Activated naive CD8-positive, alpha-beta T cell treated with anti-CD3 and anti-CD28 coated beads, Interleukin-2, amount 10 ng/mL, durations not matched to agents 7 days and 5 days (primary cell): ENCODE data around the gene GNPTAB. TPM values are rescaled to one million over a fixed set of nuclear protein-coding genes. Genes with fewer than 3 reads are reported as not detected.
"Not testable (repeated sequence)": the region's sequence is repeated elsewhere in the genome, so short reads cannot be mapped to it uniquely, and the experiment has no call there.

Experiments used
- ATAC-seq: fragments of 150-1000 bp; cut with Tn5 transposase; one replicate; pipeline ENCODE4 v1.10.0; 2021; ENCODE audit warnings: low read depth, moderate library complexity
- POLR2A ChIA-PET: fragments of 350-600 bp; sonication (Branson Sonifier 250); formaldehyde crosslinking; loops from one replicate; lab custom pipeline; 2021; ENCODE audit warnings: antibody characterized with exemption; lab: Charles Lee
- DNase-seq: peaks from one replicate; pipeline ENCODE4 v3.0.0; 2021
- H3K27ac Mint-ChIP-seq: one replicate; pipeline ENCODE4 v1.8.0; 2022; ENCODE audit warnings: mild to moderate bottlenecking, mixed read lengths
- H3K27me3 Mint-ChIP-seq: one replicate; pipeline ENCODE4 v1.8.0; 2022; ENCODE audit warnings: mild to moderate bottlenecking, moderate library complexity, mixed read lengths
- H3K36me3 Mint-ChIP-seq: one replicate; pipeline ENCODE4 v1.8.0; 2021; ENCODE audit warnings: mild to moderate bottlenecking, mixed read lengths
- H3K4me1 Mint-ChIP-seq: one replicate; pipeline ENCODE4 v1.8.0; 2021; ENCODE audit warnings: mixed read lengths
- H3K4me3 Mint-ChIP-seq: one replicate; pipeline ENCODE4 v1.8.0; 2022; ENCODE audit warnings: mild to moderate bottlenecking, moderate library complexity, mixed read lengths
- H3K9me3 Mint-ChIP-seq: one replicate; pipeline ENCODE4 v1.8.0; 2021; ENCODE audit warnings: mixed read lengths
- total RNA-seq, 2 experiments: library from RNA; stranded (reverse); gene quantifications; one replicate each; pipeline ENCODE4 v1.2.3, GENCODE V29; 2021

GNPTAB gene
- total RNA-seq, 2 experiments from 2014 or later: 89.5 to 91.1 TPM

- H3K4me3 Mint-ChIP-seq, H3K27ac Mint-ChIP-seq, H3K4me1 Mint-ChIP-seq, POLR2A ChIA-PET, H3K27me3 Mint-ChIP-seq, H3K36me3 Mint-ChIP-seq, DNase-seq, ATAC-seq, H3K9me3 Mint-ChIP-seq: not testable (repeated sequence)
These were observed 30.9 kb upstream of the GNPTAB start for GRCh38 chr12:101861688-101862087.

- peaks cover under 1% of the 10 kb centered on the region for H3K36me3 Mint-ChIP-seq
- POLR2A ChIA-PET: no interaction called here
- H3K27ac Mint-ChIP-seq: no peak overlapping the region
- peaks cover 2% of the 10 kb centered on the region for H3K9me3 Mint-ChIP-seq
- no peak for DNase-seq
- ATAC-seq: no peak
- H3K4me3 Mint-ChIP-seq: no peak overlapping the region
- no peaks in the 10 kb centered on the region for H3K27me3 Mint-ChIP-seq
- H3K4me1 Mint-ChIP-seq: peaks cover 5% of the 10 kb centered on the region
These were observed 29.2 kb upstream of the GNPTAB start for GRCh38 chr12:101859664-101860607.

- H3K27me3 Mint-ChIP-seq: no peaks in the 10 kb centered on the region
- no peaks in the 10 kb centered on the region for H3K36me3 Mint-ChIP-seq
- H3K4me1 Mint-ChIP-seq: peaks cover 9% of the 10 kb centered on the region
- H3K4me3 Mint-ChIP-seq: no peak overlapping the region
- no peak overlapping the region for H3K27ac Mint-ChIP-seq
- DNase-seq (no peak), ATAC-seq (no peak)
- no peaks in the 10 kb centered on the region for H3K9me3 Mint-ChIP-seq
- POLR2A ChIA-PET: no interaction called here
These were observed 27.6 kb upstream of the GNPTAB start for GRCh38 chr12:101858361-101858760.

- POLR2A ChIA-PET: no interaction called here
- Mint-ChIP-seq H3K9me3 (no peaks in the 10 kb centered on the region), H3K4me1 (peaks cover 9% of the 10 kb centered on the region), H3K4me3 (no peak overlapping the region), H3K27me3 (no peaks in the 10 kb centered on the region), H3K36me3 (no peaks in the 10 kb centered on the region), H3K27ac (no peak overlapping the region)
- ATAC-seq: no peak
- no peak for DNase-seq
These were observed 26.3 kb upstream of the GNPTAB start for GRCh38 chr12:101857043-101857558.

- DNase-seq, H3K36me3 Mint-ChIP-seq, H3K27ac Mint-ChIP-seq, H3K27me3 Mint-ChIP-seq, ATAC-seq, H3K9me3 Mint-ChIP-seq, H3K4me1 Mint-ChIP-seq, H3K4me3 Mint-ChIP-seq, POLR2A ChIA-PET: not testable (repeated sequence)
These were observed 25.9 kb upstream of the GNPTAB start for GRCh38 chr12:101856614-101857013.

- H3K27me3 Mint-ChIP-seq: no peaks in the 10 kb centered on the region
- H3K27ac Mint-ChIP-seq: no peak overlapping the region
- POLR2A ChIA-PET: interaction anchor here (0.7 kb wide), 1 partner anchor 96 kb away, joined by 4 read pairs; no protein-coding TSS in a partner anchor
- ATAC-seq (no peak), DNase-seq (no peak)
- H3K36me3 Mint-ChIP-seq: no peaks in the 10 kb centered on the region
- H3K9me3 Mint-ChIP-seq: no peaks in the 10 kb centered on the region
- H3K4me1 Mint-ChIP-seq: peaks cover 9% of the 10 kb centered on the region
- no peak overlapping the region for H3K4me3 Mint-ChIP-seq
These were observed 25.2 kb upstream of the GNPTAB start for GRCh38 chr12:101855976-101856375.

- ATAC-seq (no peak), DNase-seq (no peak)
- Mint-ChIP-seq H3K36me3 (no peaks in the 10 kb centered on the region), H3K27me3 (no peaks in the 10 kb centered on the region), H3K9me3 (no peaks in the 10 kb centered on the region), H3K27ac (no peak overlapping the region), H3K4me1 (peaks cover 9% of the 10 kb centered on the region), H3K4me3 (no peak overlapping the region)
- POLR2A ChIA-PET: interaction anchor here (0.7 kb wide), 1 partner anchor 96 kb away, joined by 4 read pairs; no protein-coding TSS in a partner anchor
These were observed 24.7 kb upstream of the GNPTAB start for GRCh38 chr12:101855364-101855884.

GRCh38 chr12:101854747-101855146, 24.0 kb upstream of the GNPTAB start:
- Mint-ChIP-seq H3K4me1 (peaks cover 9% of the 10 kb centered on the region), H3K27ac (peak overlapping the region; percentile 13), H3K27me3 (no peaks in the 10 kb centered on the region), H3K9me3 (no peaks in the 10 kb centered on the region), H3K36me3 (no peaks in the 10 kb centered on the region), H3K4me3 (no peak overlapping the region)
- no peak for ATAC-seq
- DNase-seq: no peak
- POLR2A ChIA-PET: no interaction called here

- no peak for DNase-seq
- Mint-ChIP-seq H3K4me1 (peaks cover 9% of the 10 kb centered on the region), H3K27me3 (no peaks in the 10 kb centered on the region), H3K27ac (no peak overlapping the region), H3K4me3 (no peak overlapping the region), H3K36me3 (no peaks in the 10 kb centered on the region), H3K9me3 (no peaks in the 10 kb centered on the region)
- ATAC-seq: no peak
- POLR2A ChIA-PET: no interaction called here
These were observed 22.2 kb upstream of the GNPTAB start for GRCh38 chr12:101852998-101853397.

- POLR2A ChIA-PET: no interaction called here
- peaks cover 6% of the 10 kb centered on the region for H3K4me1 Mint-ChIP-seq
These were observed 19.4 kb upstream of the GNPTAB start for GRCh38 chr12:101850199-101850598.

GRCh38 chr12:101847325-101847724, 16.6 kb upstream of the GNPTAB start:
- H3K4me1 Mint-ChIP-seq: no peaks in the 10 kb centered on the region

More at GRCh38 chr12:101850199-101850598, 19.4 kb upstream of the GNPTAB start:
- Mint-ChIP-seq H3K27ac (no peak overlapping the region), H3K9me3 (no peaks in the 10 kb centered on the region), H3K4me3 (no peak overlapping the region), H3K27me3 (no peaks in the 10 kb centered on the region), H3K36me3 (no peaks in the 10 kb centered on the region)
- no peak for ATAC-seq
- no peak for DNase-seq

GRCh38 chr12:101845137-101845711, 14.5 kb upstream of the GNPTAB start:
- ATAC-seq: no peak
- H3K27me3 Mint-ChIP-seq: peaks cover 5% of the 10 kb centered on the region
- H3K4me1 Mint-ChIP-seq: no peaks in the 10 kb centered on the region
- H3K36me3 Mint-ChIP-seq: no peaks in the 10 kb centered on the region
- POLR2A ChIA-PET: no interaction called here
- H3K4me3 Mint-ChIP-seq: no peak overlapping the region
- H3K27ac Mint-ChIP-seq: no peak overlapping the region
- H3K9me3 Mint-ChIP-seq: no peaks in the 10 kb centered on the region
- no peak for DNase-seq

More at GRCh38 chr12:101847325-101847724, 16.6 kb upstream of the GNPTAB start:
- no peak for DNase-seq
- Mint-ChIP-seq H3K9me3 (no peaks in the 10 kb centered on the region), H3K27ac (no peak overlapping the region), H3K27me3 (no peaks in the 10 kb centered on the region), H3K36me3 (no peaks in the 10 kb centered on the region), H3K4me3 (no peak overlapping the region)
- ATAC-seq: no peak
- POLR2A ChIA-PET: no interaction called here

GRCh38 chr12:101841069-101841468, 10.3 kb upstream of the GNPTAB start:
- H3K9me3 Mint-ChIP-seq: no peaks in the 10 kb centered on the region
- POLR2A ChIA-PET: interaction anchor here (2.2 kb wide), 1 partner anchor 11 kb away, joined by 7 read pairs; the partner anchor contains the start of gene GNPTAB
- H3K36me3 Mint-ChIP-seq: no peaks in the 10 kb centered on the region
- no peak overlapping the region for H3K4me3 Mint-ChIP-seq
- peaks cover 5% of the 10 kb centered on the region for H3K27me3 Mint-ChIP-seq
- H3K27ac Mint-ChIP-seq: peak overlapping the region; percentile 28
- ATAC-seq (no peak), DNase-seq (no peak)
- peaks cover 12% of the 10 kb centered on the region for H3K4me1 Mint-ChIP-seq
